Tibial nerve (tissue), 4 donors: Measurements from ENCODE around the gene DHDH.

Experiments
- EP300 ChIP-seq, 2 donors: sonication (generic); formaldehyde crosslinking; IDR thresholded peaks; one replicate each; pipeline ENCODE4 v1.6.1; 2017; ENCODE audit warnings: antibody characterized with exemption in 2 of 2, mild to moderate bottlenecking in 1 of 2
- POLR2A ChIP-seq, 2 donors: fragments of 450-650 bp; IDR thresholded peaks; one replicate each; pipeline ENCODE4 v1.6.1; 2017; ENCODE audit warnings: antibody characterized with exemption in 2 of 2, mild to moderate bottlenecking in 2 of 2, moderate library complexity in 2 of 2
- TF ChIP-seq, protein P1 (sequence below), 5 experiments: fragments of 200-600 bp in 3 of 5; fragments of 450-650 bp in 2 of 5; sonication (generic) in 3 of 5; IDR thresholded peaks; one replicate each; pipeline ENCODE4 v1.5.1; 2016 to 2019; ENCODE audit warnings: antibody characterized with exemption in 5 of 5, mild to moderate bottlenecking in 3 of 5, moderate library complexity in 2 of 5

DNA sequence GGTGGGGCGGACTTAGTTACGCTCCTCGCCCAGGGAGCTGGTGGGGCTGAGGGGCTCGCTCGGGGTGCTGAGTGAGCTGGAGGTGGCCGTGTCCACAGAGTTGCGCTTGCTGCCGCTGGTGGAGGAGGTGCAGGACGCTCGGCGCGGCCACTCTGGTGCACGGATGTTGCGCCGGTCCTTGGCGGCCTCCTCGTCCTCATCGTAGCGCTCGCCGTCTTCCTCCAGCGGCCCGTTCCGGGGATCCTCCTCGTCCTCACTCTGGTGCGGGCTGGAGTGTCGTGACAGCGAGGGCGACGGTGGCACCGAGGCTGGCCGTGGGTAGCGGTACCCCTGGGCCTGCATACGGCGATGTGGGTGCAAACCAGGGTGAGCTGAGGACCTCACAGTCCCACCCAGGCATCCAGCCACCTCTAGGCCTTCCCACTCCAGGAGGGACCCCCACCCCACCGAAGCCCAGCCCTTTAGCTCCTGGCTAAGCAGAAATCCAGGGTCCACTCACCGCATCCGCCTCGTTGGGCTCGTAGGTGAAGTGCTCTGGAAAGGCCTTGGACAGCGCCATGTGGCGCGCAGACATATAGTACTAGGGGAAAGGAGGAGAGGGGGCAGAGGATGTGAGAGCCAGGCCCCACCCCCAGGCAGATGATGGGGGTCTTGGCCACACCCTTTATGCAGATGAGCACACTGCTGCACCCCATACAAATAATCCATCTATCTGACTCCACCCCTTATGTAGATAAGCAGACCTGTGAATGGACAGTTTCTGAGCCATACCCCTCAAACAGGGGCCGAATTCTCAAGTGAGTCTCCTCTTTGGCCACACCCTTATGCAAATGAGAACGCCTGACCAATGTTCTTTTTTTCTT is 36.0 kb downstream of the DHDH start:
- TF ChIP-seq, protein P1, sequence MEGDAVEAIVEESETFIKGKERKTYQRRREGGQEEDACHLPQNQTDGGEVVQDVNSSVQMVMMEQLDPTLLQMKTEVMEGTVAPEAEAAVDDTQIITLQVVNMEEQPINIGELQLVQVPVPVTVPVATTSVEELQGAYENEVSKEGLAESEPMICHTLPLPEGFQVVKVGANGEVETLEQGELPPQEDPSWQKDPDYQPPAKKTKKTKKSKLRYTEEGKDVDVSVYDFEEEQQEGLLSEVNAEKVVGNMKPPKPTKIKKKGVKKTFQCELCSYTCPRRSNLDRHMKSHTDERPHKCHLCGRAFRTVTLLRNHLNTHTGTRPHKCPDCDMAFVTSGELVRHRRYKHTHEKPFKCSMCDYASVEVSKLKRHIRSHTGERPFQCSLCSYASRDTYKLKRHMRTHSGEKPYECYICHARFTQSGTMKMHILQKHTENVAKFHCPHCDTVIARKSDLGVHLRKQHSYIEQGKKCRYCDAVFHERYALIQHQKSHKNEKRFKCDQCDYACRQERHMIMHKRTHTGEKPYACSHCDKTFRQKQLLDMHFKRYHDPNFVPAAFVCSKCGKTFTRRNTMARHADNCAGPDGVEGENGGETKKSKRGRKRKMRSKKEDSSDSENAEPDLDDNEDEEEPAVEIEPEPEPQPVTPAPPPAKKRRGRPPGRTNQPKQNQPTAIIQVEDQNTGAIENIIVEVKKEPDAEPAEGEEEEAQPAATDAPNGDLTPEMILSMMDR (IDR thresholded peaks at IDR 0.05), result no peak
- TF ChIP-seq EP300 (IDR thresholded peaks at IDR 0.05) (no peak), POLR2A (IDR thresholded peaks at IDR 0.05) (no peak)
